IPS DF 6.9 (cell line): Measurements from ENCODE around the gene MYL3.

Experiments used
- DNase-seq: peaks from one replicate; pipeline ENCODE4 v3.0.0-alpha.2; 2013; ENCODE audit warnings: low read depth, low spot score
- H3K27ac ChIP-seq: one replicate; pipeline ENCODE4 v1.5.1; 2013; ENCODE audit warnings: low read length, control low read depth
- H3K27me3 ChIP-seq: 2 replicates; pipeline ENCODE4 v1.6.1; 2013; ENCODE audit warnings: mild to moderate bottlenecking, low read length; ENCODE audit not compliant: control insufficient read depth, insufficient read depth
- H3K36me3 ChIP-seq: 2 replicates; pipeline ENCODE4 v1.6.1; 2013; ENCODE audit warnings: low read length; ENCODE audit not compliant: control insufficient read depth, insufficient read depth
- H3K4me1 ChIP-seq: 2 replicates; pipeline ENCODE4 v1.6.1; 2013; ENCODE audit warnings: low read length; ENCODE audit not compliant: control insufficient read depth, insufficient read depth
- H3K4me3 ChIP-seq: 2 replicates; pipeline ENCODE4 v1.5.1; 2013; ENCODE audit warnings: mild to moderate bottlenecking, low read length
- H3K9me3 ChIP-seq: 2 replicates; pipeline ENCODE4 v1.6.1; 2013; ENCODE audit warnings: low read length, inconsistent platforms; ENCODE audit not compliant: control insufficient read depth, insufficient read depth
- WGBS: extraction: QIAGEN DNeasy Blood & Tissue Kit; methylation state at CpG from one replicate; pipeline ENCODE4 v1.1.7; 2013; ENCODE audit warnings: mixed read lengths, missing lambda C conversion rate; ENCODE audit not compliant: insufficient read length, insufficient coverage; 5-methylcytosine and 5-hydroxymethylcytosine counted together

MYL3 gene

DNA sequence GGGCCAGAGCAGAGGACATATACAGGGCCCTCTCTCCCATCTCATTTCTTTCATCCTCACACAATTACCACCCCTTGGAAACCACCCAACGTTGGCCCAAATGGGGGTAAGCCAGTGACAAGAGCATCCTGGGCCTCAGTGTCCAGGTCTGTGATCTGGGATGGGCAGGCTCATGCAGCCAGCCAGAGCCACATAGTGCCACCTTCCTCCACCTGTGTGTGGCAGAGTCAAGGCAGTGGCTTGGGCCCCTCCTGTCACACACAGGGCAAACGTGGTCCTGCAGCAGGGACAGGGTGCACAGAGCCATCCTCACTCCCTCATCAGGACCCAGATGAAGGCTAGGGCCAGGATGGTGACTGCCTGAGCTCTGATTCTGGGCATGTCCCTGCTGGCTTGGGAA, 2.3 kb upstream of the MYL3 start:
- no peak overlapping the region for H3K27ac ChIP-seq

DNA sequence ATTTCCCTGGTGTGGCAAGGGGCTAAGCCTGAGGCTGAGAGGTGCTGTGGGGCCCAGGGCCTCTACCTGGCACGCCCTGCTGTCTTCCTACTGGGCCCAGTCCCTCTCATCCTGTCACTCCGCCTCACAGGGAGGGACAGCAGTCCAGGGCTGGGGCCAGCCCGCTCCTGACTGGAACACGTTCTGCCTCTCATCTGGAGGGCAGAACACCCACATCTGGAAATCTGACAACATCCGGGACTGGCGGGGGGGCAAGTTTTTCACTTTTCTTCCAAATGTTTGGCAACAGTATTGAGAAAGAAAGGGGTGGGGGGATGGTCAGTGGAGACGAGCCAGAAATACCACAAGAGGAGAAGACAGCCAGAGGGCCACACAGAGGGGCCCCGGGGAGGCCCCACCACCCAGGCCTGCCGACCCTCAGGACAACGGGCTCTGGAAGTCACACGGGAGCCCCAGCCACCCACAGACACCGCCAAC, 1.8 kb upstream of the MYL3 start:
- Histone ChIP-seq H3K9me3 (no peaks in the 10 kb centered on the region), H3K4me3 (no peak overlapping the region), H3K27me3 (no peaks in the 10 kb centered on the region), H3K4me1 (peaks cover 2% of the 10 kb centered on the region; the same call in 1 of the 2 replicates), H3K36me3 (no peaks in the 10 kb centered on the region), H3K27ac (no peak overlapping the region)
- DNase-seq: no peak
- no CpG with 5 or more reads among the region's 12 CpGs for WGBS

More for the DNA sequence above, 2.3 kb upstream of the MYL3 start:
- Histone ChIP-seq H3K36me3 (no peaks in the 10 kb centered on the region), H3K27me3 (no peaks in the 10 kb centered on the region), H3K4me3 (no peak overlapping the region), H3K4me1 (peaks cover 2% of the 10 kb centered on the region; the same call in 1 of the 2 replicates), H3K9me3 (no peaks in the 10 kb centered on the region)
- no peak for DNase-seq
- no CpG with 5 or more reads among the region's 2 CpGs for WGBS

DNA sequence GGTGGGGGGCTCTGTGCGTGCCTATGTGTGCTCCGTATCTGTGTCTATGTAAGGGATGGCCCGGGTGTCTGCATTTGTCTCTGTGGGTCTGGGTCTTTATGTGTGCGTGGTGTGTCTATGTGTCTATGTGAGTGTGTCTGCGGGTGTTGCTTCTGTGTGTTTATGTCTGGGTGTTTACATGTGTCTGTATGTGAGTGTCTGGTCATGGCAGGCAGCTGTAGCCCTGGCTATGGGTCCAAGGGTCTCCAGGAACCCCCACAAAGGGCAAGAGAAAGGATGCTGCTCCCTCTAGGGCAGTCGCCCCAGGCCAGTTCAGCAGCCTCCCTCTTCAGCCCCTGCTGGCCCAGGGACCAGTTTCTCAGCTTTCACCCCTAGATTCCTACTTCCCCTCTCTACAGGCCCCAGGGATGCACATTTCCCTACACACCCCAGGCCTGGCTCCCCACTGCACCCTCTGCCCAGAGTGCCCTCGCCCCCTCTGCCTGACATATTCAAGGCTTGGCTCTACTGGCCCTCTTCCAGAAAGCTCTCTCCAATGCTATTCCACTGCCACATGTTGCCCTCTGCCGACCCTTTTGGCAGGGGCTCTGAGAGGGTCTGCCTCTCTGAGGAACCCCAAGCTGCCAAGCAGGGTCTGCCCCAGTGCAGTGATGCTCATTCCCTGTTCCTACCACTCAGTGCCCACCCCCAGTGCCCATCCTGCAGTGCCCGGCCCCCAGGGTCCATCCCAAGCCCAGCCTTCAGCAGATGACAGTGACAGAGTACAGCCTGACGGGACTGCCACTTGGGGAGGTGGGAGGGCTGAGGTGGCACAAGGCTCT, 1.0 kb upstream of the MYL3 start:
- WGBS: no CpG with 5 or more reads among the region's 10 CpGs

DNA sequence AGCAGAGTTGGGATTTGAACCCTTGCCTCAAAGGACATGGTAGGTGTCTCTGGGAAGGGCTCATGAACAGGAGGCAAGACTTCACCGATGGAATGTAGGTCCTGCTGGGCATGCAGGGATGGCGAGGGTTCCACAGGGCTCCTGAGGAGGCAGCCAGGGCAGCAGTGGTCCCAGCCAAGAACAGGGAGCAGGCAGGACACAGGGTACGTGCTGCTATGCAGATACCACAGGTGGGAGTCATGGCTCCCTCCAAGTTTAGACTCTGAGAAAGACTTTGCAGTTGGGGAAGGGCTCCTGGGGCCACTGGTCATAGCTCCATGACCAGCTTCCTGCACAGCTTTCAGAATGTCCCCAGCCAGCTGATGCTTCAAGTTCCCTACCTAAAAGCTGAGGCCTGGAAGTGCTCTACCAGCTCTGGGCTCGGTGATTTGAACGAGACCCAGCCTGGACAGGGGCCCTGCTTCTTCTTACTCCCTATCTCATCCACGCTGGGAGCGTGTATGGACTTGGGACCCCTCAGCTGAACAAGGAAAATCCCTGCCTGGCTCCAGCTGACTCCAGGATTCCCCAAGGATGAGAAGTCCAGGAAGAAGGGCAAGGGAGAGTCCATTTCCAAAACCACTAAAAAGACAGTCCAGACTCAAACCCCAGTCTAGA, 747 bp downstream of the MYL3 start:
- DNase-seq: no peak
- H3K9me3 ChIP-seq: no peaks in the 10 kb centered on the region
- H3K36me3 ChIP-seq: no peaks in the 10 kb centered on the region
- no peaks in the 10 kb centered on the region for H3K4me1 ChIP-seq
- no peaks in the 10 kb centered on the region for H3K27me3 ChIP-seq
- no peak overlapping the region for H3K27ac ChIP-seq
- H3K4me3 ChIP-seq: no peak overlapping the region
- no CpG with 5 or more reads among the region's 7 CpGs for WGBS

More for the DNA sequence above, 1.0 kb upstream of the MYL3 start:
- no peaks in the 10 kb centered on the region for H3K27me3 ChIP-seq
- no peak for DNase-seq
- H3K4me1 ChIP-seq: no peaks in the 10 kb centered on the region
- H3K36me3 ChIP-seq: no peaks in the 10 kb centered on the region
- no peak overlapping the region for H3K27ac ChIP-seq
- H3K4me3 ChIP-seq: no peak overlapping the region
- H3K9me3 ChIP-seq: no peaks in the 10 kb centered on the region

DNA sequence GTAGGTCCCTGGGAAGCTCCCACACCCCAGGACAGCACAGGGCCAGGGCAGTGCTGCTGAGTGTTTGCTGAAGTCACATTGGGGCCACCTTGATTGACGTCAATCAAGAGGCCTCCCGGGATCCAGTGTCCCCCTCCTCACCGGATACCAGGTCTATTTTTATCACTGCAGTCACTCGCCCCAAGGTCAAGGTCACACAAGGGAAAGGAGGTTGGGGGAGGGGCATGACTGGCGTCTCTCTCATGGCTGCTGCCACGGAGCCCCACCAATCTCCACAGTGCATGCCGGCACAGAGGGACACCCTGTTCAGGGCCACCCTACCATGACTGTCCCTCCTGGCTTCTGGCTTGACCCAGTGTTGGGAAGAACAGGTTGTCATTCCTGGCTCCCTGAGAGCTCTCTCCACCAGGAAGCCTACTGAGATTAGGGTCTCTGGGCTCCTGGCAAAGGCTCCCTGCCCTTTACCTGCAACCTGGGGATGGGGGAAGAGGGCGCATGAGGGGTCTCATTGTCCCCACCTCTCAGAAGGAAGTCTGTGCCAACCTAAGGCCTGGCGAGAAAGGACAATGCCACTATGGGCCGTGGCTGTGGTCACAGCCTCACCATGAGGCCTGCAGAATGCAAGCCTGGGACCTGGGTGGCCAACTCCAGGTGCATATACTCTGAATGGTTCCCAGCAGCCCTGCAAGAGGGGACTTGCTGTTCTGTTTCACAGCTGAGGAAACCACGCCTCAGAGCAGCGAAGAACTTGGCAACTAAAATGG, 1.5 kb downstream of the MYL3 start:
- no CpG with 5 or more reads among the region's 12 CpGs for WGBS

DNA sequence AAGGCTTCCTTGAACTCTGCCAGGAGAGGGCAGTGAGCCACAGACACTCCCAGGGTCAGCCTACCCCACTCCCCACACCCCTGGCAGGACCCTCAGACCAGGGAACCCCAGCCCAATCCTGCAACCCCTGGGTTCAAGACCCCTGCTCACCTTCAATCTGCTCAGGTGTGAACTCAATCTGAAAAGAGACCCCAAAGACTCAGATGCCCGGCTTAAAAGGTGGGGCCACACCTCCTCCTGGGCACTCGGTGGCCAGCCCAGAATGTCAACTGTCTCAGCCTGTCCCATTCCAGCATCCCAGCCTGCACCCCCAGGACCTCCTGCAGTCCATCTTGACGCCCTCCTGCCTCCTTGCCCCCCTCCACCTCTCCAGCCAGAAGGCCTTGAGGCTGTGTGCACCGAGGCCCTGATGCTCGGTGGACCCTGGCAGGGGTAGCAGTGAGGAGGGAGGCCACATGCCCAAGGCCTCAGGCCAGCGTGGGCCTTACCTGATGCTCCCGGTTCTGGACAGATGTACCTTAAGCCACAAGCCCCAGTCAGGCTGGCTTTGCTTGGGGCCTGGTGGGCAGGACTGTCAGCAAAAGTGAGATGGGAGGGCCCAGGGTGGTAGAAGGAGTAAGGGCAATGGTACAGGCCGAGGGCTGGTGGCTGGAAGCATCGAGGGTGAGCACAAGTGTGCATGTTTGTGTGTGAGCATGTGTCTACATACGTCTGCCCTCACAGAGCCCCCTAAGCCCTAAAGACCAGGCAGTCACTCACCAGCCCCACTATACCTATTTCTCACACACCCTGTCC, 2.2 kb downstream of the MYL3 start:
- Histone ChIP-seq H3K27me3 (no peaks in the 10 kb centered on the region), H3K9me3 (no peaks in the 10 kb centered on the region), H3K4me3 (no peak overlapping the region), H3K27ac (no peak overlapping the region), H3K4me1 (no peaks in the 10 kb centered on the region), H3K36me3 (no peaks in the 10 kb centered on the region)
- no peak for DNase-seq
- no CpG with 5 or more reads among the region's 10 CpGs for whole genome bisulfite sequencing

More for the DNA sequence above, 1.5 kb downstream of the MYL3 start:
- H3K36me3 ChIP-seq: no peaks in the 10 kb centered on the region
- no peak for DNase-seq
- no peaks in the 10 kb centered on the region for H3K27me3 ChIP-seq
- H3K4me3 ChIP-seq: no peak overlapping the region
- H3K9me3 ChIP-seq: no peaks in the 10 kb centered on the region
- no peak overlapping the region for H3K27ac ChIP-seq
- H3K4me1 ChIP-seq: no peaks in the 10 kb centered on the region

DNA sequence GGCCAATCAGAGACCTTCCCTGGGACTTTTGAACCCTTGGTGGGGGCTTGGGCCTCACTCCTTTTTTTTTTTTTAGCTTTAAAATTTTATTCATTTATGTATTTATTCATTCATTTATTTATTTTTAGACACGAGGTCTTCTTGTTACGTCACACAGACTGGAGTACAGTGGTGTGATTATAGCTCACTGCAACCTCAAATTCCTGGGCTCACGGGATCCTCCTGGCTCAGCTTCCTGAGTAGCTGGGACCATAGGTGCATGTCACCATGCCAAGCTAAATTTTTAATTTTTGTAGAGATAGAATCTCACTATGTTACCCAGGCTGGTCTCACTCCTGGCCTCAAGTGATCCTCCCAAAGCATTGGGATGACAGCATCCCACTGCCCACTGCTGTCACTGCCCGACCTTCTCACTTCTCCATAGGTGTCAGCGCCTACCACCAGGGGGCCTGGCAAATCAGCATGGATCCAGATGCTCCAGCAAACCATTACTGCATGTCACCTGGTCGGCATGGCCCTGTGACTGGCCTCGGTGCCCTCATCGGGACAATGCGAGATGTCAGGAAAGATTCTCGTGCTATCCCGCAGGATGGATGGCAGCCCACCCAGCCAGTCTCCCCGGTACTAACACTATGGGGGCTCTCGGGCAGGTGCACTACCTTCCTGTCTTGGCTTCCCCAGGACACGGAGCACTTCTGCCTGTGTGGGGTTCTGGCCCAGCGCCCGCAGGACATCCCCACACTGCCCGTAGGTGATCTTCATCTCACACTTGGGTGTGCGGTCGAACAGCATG, 3.0 kb downstream of the MYL3 start:
- Histone ChIP-seq H3K9me3 (no peaks in the 10 kb centered on the region), H3K27ac (no peak overlapping the region), H3K4me3 (no peak overlapping the region), H3K36me3 (no peaks in the 10 kb centered on the region), H3K4me1 (no peaks in the 10 kb centered on the region), H3K27me3 (no peaks in the 10 kb centered on the region)
- no CpG with 5 or more reads among the region's 19 CpGs for WGBS
- no peak for DNase-seq

DNA sequence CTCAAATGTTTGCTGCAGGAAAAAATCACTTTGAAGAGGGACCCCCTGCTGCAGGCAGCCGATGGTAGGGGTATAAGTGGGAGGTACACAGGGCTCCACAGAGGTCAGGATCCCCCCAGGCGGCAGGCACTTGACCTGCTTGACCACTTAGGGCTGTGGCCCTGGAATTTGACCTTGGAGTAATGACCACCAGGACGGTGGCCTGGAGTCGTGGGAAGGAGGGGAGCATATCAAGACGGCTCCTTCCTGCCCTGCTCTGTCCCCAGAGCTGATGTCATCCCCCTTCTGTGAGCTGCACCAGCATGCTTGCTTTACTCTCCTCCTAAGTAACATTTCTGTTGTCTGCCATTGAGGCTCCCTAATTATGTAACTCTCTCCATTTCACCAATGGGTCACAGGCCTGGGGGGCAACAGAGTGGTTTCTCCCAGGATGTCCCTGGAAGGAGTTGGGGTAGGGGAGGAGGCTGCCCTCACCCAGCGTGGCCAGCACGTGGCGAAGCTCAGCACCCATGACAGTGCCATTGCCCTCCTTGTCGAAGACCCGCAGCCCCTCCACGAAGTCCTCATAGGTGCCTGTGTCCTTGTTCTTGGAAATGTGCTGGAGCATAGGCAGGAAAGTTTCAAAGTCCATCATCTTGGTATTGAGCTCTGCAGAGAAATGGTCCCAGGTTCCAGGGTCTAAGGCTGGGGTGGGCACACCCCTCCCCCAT, 4.1 kb downstream of the MYL3 start:
- DNase-seq: no peak
- no peaks in the 10 kb centered on the region for H3K36me3 ChIP-seq
- no CpG with 5 or more reads among the region's 11 CpGs for WGBS
- no peak overlapping the region for H3K4me3 ChIP-seq
- no peaks in the 10 kb centered on the region for H3K9me3 ChIP-seq
- no peaks in the 10 kb centered on the region for H3K27me3 ChIP-seq
- no peaks in the 10 kb centered on the region for H3K4me1 ChIP-seq
- H3K27ac ChIP-seq: no peak overlapping the region

DNA sequence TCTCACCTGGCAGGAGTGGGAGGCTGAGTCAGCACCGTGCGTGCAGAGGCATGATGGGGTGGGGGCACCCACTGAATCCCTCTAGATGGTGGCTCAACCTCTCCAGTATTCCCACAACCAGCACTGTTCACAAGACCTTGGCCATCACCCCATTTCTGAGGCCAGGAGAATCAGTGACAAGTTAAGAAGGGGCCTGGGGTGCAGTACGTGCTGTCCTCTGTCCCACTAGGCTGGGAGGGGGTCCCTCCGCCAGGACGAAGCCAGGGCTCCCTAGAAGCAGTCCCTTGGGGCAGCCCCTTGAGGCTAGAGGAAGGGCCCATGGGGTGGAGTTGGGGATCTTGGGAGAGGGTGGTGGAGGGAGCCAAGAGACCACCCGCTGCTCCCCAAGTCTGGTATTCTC, 4.8 kb downstream of the MYL3 start:
- no peaks in the 10 kb centered on the region for H3K4me1 ChIP-seq
- no CpG with 5 or more reads among the region's 6 CpGs for WGBS

More for the DNA sequence above, 4.8 kb downstream of the MYL3 start:
- no peak overlapping the region for H3K4me3 ChIP-seq
- no peak for DNase-seq
- H3K27me3 ChIP-seq: no peaks in the 10 kb centered on the region
- no peak overlapping the region for H3K27ac ChIP-seq
- no peaks in the 10 kb centered on the region for H3K36me3 ChIP-seq
- H3K9me3 ChIP-seq: no peaks in the 10 kb centered on the region
